IMR-90 (cell line): ENCODE results near the gene SLC12A7. TPM values are rescaled to one million over a fixed set of nuclear protein-coding genes. Genes with fewer than 3 reads are reported as not detected.

Source experiments
- ATAC-seq: fragments of 200-7000 bp; cut with Tn5 transposase; 2 replicates; pipeline ENCODE4 v1.9.1; 2020; ENCODE audit warnings: low read depth, mild to moderate bottlenecking, moderate library complexity
- BruUV-seq: library from RNA; stranded (reverse); fragments of 400-500 nt; replicated peaks from 2 replicates; lab custom pipeline; 2021; lab: Mats Ljungman, UMichigan
- CTCF ChIA-PET: fragments of 300-600 bp; formaldehyde crosslinking; extraction: SDS; loops from one replicate; lab custom pipeline; 2021; ENCODE audit warnings: antibody characterized with exemption; lab: Yijun Ruan, JAX
- POLR2A ChIA-PET: fragments of 300-600 bp; sonication (Branson Sonifier 250); formaldehyde crosslinking; loops from one replicate; lab custom pipeline; 2022; ENCODE audit warnings: antibody characterized with exemption; ENCODE audit not compliant: unreplicated experiment; lab: Charles Lee
- DNase-seq: peaks from one replicate; pipeline ENCODE4 v3.0.0; 2013
- H2AFZ ChIP-seq: replicated peaks from 2 replicates; pipeline ENCODE3; 2013; ENCODE audit warnings: low read length, mild to moderate bottlenecking; ENCODE audit not compliant: poor library complexity
- H2AK5ac ChIP-seq: 2 replicates; pipeline ENCODE4 v1.6.1; 2013; ENCODE audit warnings: low read depth, low read length, inconsistent platforms
- H2AK9ac ChIP-seq: replicated peaks from 2 replicates; pipeline ENCODE3; 2013; ENCODE audit warnings: mild to moderate bottlenecking, low read depth, low read length, moderate library complexity; ENCODE audit not compliant: poor library complexity
- H2BK120ac ChIP-seq: 2 replicates; pipeline ENCODE4 v1.6.1; 2013; ENCODE audit warnings: low read depth, low read length, inconsistent platforms
- H2BK15ac ChIP-seq: 3 replicates; pipeline ENCODE4 v1.6.1; 2013; ENCODE audit warnings: low read depth, low read length, inconsistent platforms
- H2BK20ac ChIP-seq: 2 replicates; pipeline ENCODE4 v1.6.1; 2013; ENCODE audit warnings: low read depth, mild to moderate bottlenecking, inconsistent platforms, low read length, moderate library complexity
- H2BK5ac ChIP-seq: 2 replicates; pipeline ENCODE4 v1.6.1; 2013; ENCODE audit warnings: mild to moderate bottlenecking, low read depth, low read length, inconsistent platforms; ENCODE audit not compliant: poor library complexity, severe bottlenecking
- H3K14ac ChIP-seq: replicated peaks from 2 replicates; pipeline ENCODE4 v1.6.1; 2013; ENCODE audit warnings: low read depth, low read length, inconsistent platforms
- H3K18ac ChIP-seq: 2 replicates; pipeline ENCODE4 v1.6.1; 2013; ENCODE audit warnings: low read depth, low read length, control low read depth
- H3K23ac ChIP-seq: 2 replicates; pipeline ENCODE4 v1.6.1; 2013; ENCODE audit warnings: low read depth, low read length, inconsistent platforms
- H3K27ac ChIP-seq: 2 replicates; pipeline ENCODE4 v1.5.1; 2013; ENCODE audit warnings: mild to moderate bottlenecking, control low read depth, low read length; ENCODE audit not compliant: insufficient read depth
- H3K27me3 ChIP-seq: 2 replicates; pipeline ENCODE4 v1.6.1; 2013; ENCODE audit warnings: low read length; ENCODE audit not compliant: control insufficient read depth, insufficient read depth
- H3K36me3 ChIP-seq: 2 replicates; pipeline ENCODE4 v1.6.1; 2013; ENCODE audit warnings: low read length, mixed read lengths; ENCODE audit not compliant: control insufficient read depth, insufficient read depth
- H3K4ac ChIP-seq: 2 replicates; pipeline ENCODE4 v1.6.1; 2013; ENCODE audit warnings: low read depth, low read length, inconsistent platforms
- H3K4me1 ChIP-seq: 2 replicates; pipeline ENCODE4 v1.6.1; 2013; ENCODE audit warnings: low read length, mixed read lengths; ENCODE audit not compliant: control insufficient read depth, insufficient read depth
- H3K4me2 ChIP-seq: 2 replicates; pipeline ENCODE4 v1.6.1; 2013; ENCODE audit warnings: low read depth, mild to moderate bottlenecking, control low read depth, low read length, moderate library complexity
- H3K4me3 ChIP-seq: 2 replicates; pipeline ENCODE4 v1.5.1; 2013; ENCODE audit warnings: low read depth, mild to moderate bottlenecking, control low read depth, low read length, moderate library complexity; ENCODE audit not compliant: insufficient read depth
- H3K56ac ChIP-seq: 2 replicates; pipeline ENCODE4 v1.6.1; 2013; ENCODE audit warnings: low read length, inconsistent platforms; ENCODE audit not compliant: insufficient read depth; ENCODE audit errors: extremely low read depth
- H3K79me1 ChIP-seq, 2 experiments: 2 replicates each; pipeline ENCODE4 v1.6.1; 2013; ENCODE audit warnings: low read length in 2 of 2, inconsistent platforms in 1 of 2, low read depth in 1 of 2
- H3K9ac ChIP-seq: 2 replicates; pipeline ENCODE4 v1.6.1; 2013; ENCODE audit warnings: low read depth, low read length, control low read depth
- H3K9me1 ChIP-seq: 2 replicates; pipeline ENCODE4 v1.6.1; 2013; ENCODE audit warnings: low read length, inconsistent platforms; ENCODE audit not compliant: insufficient read depth
- H3K9me3 ChIP-seq: 2 replicates; pipeline ENCODE4 v1.6.1; 2013; ENCODE audit warnings: low read length; ENCODE audit not compliant: control insufficient read depth, insufficient read depth
- H4K20me1 ChIP-seq: 2 replicates; pipeline ENCODE4 v1.6.1; 2013; ENCODE audit warnings: low read length, inconsistent platforms; ENCODE audit not compliant: insufficient read depth
- H4K5ac ChIP-seq: 2 replicates; pipeline ENCODE4 v1.6.1; 2013; ENCODE audit warnings: mild to moderate bottlenecking, low read depth, low read length, control low read depth
- H4K8ac ChIP-seq, 2 experiments: 2 replicates each; pipeline ENCODE4 v1.6.1; 2013; ENCODE audit warnings: low read depth in 2 of 2, low read length in 2 of 2, control low read depth in 1 of 2, inconsistent platforms in 1 of 2
- H4K91ac ChIP-seq: 2 replicates; pipeline ENCODE4 v1.6.1; 2013; ENCODE audit warnings: low read depth, low read length, inconsistent platforms; ENCODE audit not compliant: insufficient read depth
- BHLHE40 ChIP-seq: fragments of 150-350 bp; IDR thresholded peaks from 2 replicates; pipeline ENCODE4 v1.6.1; 2016; ENCODE audit warnings: mild to moderate bottlenecking, low read depth, low read length
- CEBPB ChIP-seq: IDR thresholded peaks from 2 replicates; pipeline ENCODE4 v1.6.1; 2012; ENCODE audit warnings: low read depth, low read length, improper control_type of control experiment
- CHD1 ChIP-seq: IDR thresholded peaks from 2 replicates; pipeline ENCODE4 v1.6.1; 2012; ENCODE audit warnings: low read depth, low read length, improper control_type of control experiment
- CTCF ChIP-seq: conservative IDR thresholded peaks from 2 replicates; pipeline ENCODE4 v1.5.1; 2012; ENCODE audit warnings: mild to moderate bottlenecking, low read depth, low read length, improper control_type of control experiment
- FOS ChIP-seq: fragments of 150-350 bp; IDR thresholded peaks from 2 replicates; pipeline ENCODE4 v1.6.1; 2016; ENCODE audit warnings: low read depth, low read length
- MAFK ChIP-seq: IDR thresholded peaks from 2 replicates; pipeline ENCODE4 v1.6.1; 2012; ENCODE audit warnings: low read depth, low read length, improper control_type of control experiment
- MAZ ChIP-seq: IDR thresholded peaks from 2 replicates; pipeline ENCODE4 v1.6.1; 2012; ENCODE audit warnings: low read depth, mild to moderate bottlenecking, low read length, improper control_type of control experiment, moderate library complexity, borderline replicate concordance
- MXI1 ChIP-seq: IDR thresholded peaks from 2 replicates; pipeline ENCODE4 v1.6.1; 2012; ENCODE audit warnings: low read depth, mild to moderate bottlenecking, low read length, moderate library complexity, borderline replicate concordance
- NFE2L2 ChIP-seq: fragments of 150-350 bp; IDR thresholded peaks from 2 replicates; pipeline ENCODE4 v1.6.1; 2016; ENCODE audit warnings: low read depth, mild to moderate bottlenecking, low read length
- POLR2A ChIP-seq: IDR thresholded peaks from 2 replicates; pipeline ENCODE4 v1.6.1; 2012; ENCODE audit warnings: mild to moderate bottlenecking, low read depth, low read length
- RAD21 ChIP-seq: IDR thresholded peaks from 2 replicates; pipeline ENCODE4 v1.6.1; 2012; ENCODE audit warnings: low read length, improper control_type of control experiment
- RCOR1 ChIP-seq: IDR thresholded peaks from 2 replicates; pipeline ENCODE4 v1.6.1; 2012; ENCODE audit warnings: mild to moderate bottlenecking, low read length, improper control_type of control experiment; ENCODE audit not compliant: insufficient replicate concordance
- RFX5 ChIP-seq: IDR thresholded peaks from 2 replicates; pipeline ENCODE4 v1.8.0; 2012; ENCODE audit warnings: low read depth, mild to moderate bottlenecking, low read length, moderate library complexity
- SMC3 ChIP-seq: fragments of 150-350 bp; IDR thresholded peaks from 2 replicates; pipeline ENCODE4 v1.6.1; 2016; ENCODE audit warnings: low read depth, mild to moderate bottlenecking, antibody characterized with exemption, low read length, moderate library complexity
- WGBS, 2 experiments: methylation state at CpG; one replicate each; pipeline versions ENCODE4 v1.1.5 to v1.1.7; 2013; ENCODE audit warnings: missing lambda C conversion rate in 2 of 2; ENCODE audit not compliant: insufficient read length in 1 of 2; ENCODE audit errors: extremely low coverage in 2 of 2; 5-methylcytosine and 5-hydroxymethylcytosine counted together
- dilution Hi-C: fragments of 300-500 bp; cut with HindIII; formaldehyde crosslinking; loops from one replicate; pipeline ENCODE4 v1.14.3; 2018; ENCODE audit warnings: low sequenced_read_pairs; ENCODE audit not compliant: unreplicated experiment
- in situ Hi-C: fragments of 300-500 bp; cut with MboI; formaldehyde crosslinking; loops from 3 replicates; pipeline ENCODE4 v1.14.3; 2019; ENCODE audit warnings: low sequenced_read_pairs, inconsistent platforms, mixed read lengths
- intact Hi-C: fragments of 100-400 bp; cut with micrococcal nuclease; formaldehyde crosslinking; loops from 2 replicates; pipeline ENCODE4 v1.10.0; 2022
- polyA plus RNA-seq, 3 experiments: library from polyadenylated mRNA; depleted of rRNA; stranded (reverse); fragments of >200 nt; gene quantifications; 2 replicates each; pipeline ENCODE4 v1.2.3, GENCODE V29; 2012; ENCODE audit warnings: low replicate concordance in 1 of 3
- total RNA-seq: library from RNA; depleted of rRNA; stranded (reverse); fragments of >200 nt; gene quantifications from 2 replicates; pipeline ENCODE4 v1.2.3, GENCODE V29; 2012
- TF ChIP-seq, protein P1 (sequence below): fragments of 150-350 bp; IDR thresholded peaks from 2 replicates; pipeline ENCODE4 v1.6.1; 2016; ENCODE audit warnings: low read depth, mild to moderate bottlenecking, low read length, moderate library complexity, borderline replicate concordance

SLC12A7 gene
- total and polyA plus RNA-seq, 2 of the 4 experiments (the other 2 are of a cell fraction) = 3.0 to 6.1 TPM

DNA sequence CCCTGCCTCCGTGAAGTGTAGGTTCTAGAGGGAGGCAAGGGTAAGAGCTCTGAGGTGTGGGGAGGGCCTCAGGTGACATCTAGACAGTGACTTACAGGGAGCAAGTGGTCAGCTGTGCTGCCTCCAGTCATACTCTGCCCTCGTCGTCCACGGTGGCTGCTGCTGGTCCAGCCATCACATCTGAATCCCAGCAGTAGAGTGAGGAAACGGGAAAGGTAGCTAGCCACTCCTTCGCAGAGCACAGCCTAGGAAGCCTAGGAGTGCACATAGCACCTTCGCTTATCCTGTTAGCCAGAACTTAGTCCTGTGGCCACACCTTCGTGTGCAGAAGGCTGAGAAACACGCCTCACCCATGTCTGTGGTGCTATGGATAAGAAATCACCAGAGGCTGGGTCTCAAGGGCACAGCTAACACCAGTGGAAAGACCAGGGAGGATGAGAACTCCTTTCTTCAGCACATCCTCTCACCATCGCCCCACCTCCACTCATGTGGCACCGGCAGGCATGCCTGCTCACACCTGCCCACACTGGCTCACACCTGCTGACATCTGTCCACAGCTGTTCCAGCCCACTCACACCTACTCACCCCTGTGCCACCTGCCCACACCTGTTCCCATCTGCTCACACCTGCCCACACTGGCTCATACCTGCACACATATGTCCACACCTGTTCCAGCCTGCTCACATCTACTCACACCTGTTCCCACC is 45.0 kb upstream of the SLC12A7 start:
- H2AFZ ChIP-seq = no peak overlapping the region
- no peak overlapping the region for H3K14ac ChIP-seq
- no peaks in the 10 kb centered on the region; the same call in 1 of the 2 replicates for H3K9me1 ChIP-seq
- no peaks in the 10 kb centered on the region for H3K36me3 ChIP-seq
- H3K27ac ChIP-seq = no peak overlapping the region
- H3K4ac ChIP-seq = no peak overlapping the region
- no peak overlapping the region for H2BK15ac ChIP-seq
- no peak overlapping the region for H3K56ac ChIP-seq
- no peaks in the 10 kb centered on the region for H3K79me1 ChIP-seq
- ChIA-PET POLR2A (no interaction called here), CTCF (interaction anchor here (0.6 to 1.2 kb wide), 2 partner anchors 233 to 346 kb away, joined by 3 read pairs; no protein-coding TSS in a partner anchor)
- H2AK9ac ChIP-seq = peak overlapping the region; percentile 69
- WGBS, 2 experiments = 82% methylated on average over 5 of the region's 11 CpGs; no CpG with 5 or more reads in 1 of the 2 experiments
- peaks cover 56% of the 10 kb centered on the region; the same call in 1 of the 2 replicates for H3K27me3 ChIP-seq
- no peak overlapping the region for H2BK20ac ChIP-seq
- BruUV-seq = no TSS peak
- H2AK5ac ChIP-seq = no peak overlapping the region
- ATAC-seq (no peak), DNase-seq (no peak)
- H3K23ac ChIP-seq = no peak overlapping the region
- H4K91ac ChIP-seq = no peak overlapping the region
- peaks cover 6% of the 10 kb centered on the region; the same call in 1 of the 2 replicates for H3K9me3 ChIP-seq
- in situ Hi-C loops = no loop called here
- no peaks in the 10 kb centered on the region; the same call in 1 of the 2 replicates for H4K20me1 ChIP-seq
- intact Hi-C loops = no loop called here
- no peak overlapping the region for H2BK5ac ChIP-seq
- H3K4me2 ChIP-seq = no peak overlapping the region
- H4K8ac ChIP-seq = no peak overlapping the region
- TF ChIP-seq MAFK (no peak), SMC3 (no peak), FOS (no peak), CTCF (no peak), POLR2A (no peak), RCOR1 (no peak), RAD21 (no peak), MXI1 (no peak), MAZ (no peak), CHD1 (no peak), NFE2L2 (no peak), CEBPB (no peak), BHLHE40 (no peak), RFX5 (no peak)
- TF ChIP-seq, protein P1, sequence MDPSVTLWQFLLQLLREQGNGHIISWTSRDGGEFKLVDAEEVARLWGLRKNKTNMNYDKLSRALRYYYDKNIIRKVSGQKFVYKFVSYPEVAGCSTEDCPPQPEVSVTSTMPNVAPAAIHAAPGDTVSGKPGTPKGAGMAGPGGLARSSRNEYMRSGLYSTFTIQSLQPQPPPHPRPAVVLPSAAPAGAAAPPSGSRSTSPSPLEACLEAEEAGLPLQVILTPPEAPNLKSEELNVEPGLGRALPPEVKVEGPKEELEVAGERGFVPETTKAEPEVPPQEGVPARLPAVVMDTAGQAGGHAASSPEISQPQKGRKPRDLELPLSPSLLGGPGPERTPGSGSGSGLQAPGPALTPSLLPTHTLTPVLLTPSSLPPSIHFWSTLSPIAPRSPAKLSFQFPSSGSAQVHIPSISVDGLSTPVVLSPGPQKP = no peak
- no peak overlapping the region for H3K18ac ChIP-seq
- dilution Hi-C loops = no loop called here
- no peak overlapping the region for H3K9ac ChIP-seq
- no peaks in the 10 kb centered on the region for H3K4me1 ChIP-seq
- H3K4me3 ChIP-seq = no peak overlapping the region
- H4K5ac ChIP-seq = no peak overlapping the region
- no peak overlapping the region for H2BK120ac ChIP-seq
